ENCODE data around the gene CEBPZ.
A peak's percentile ranks its signal among the peaks of the same experiment; 100 is the strongest.
"Not testable (repeated sequence)": the region's sequence is repeated elsewhere in the genome, so short reads cannot be mapped to it uniquely, and the experiment has no call there.

The CEBPZ gene

GRCh38 chr2:37203708-37204107, 27.7 kb downstream of the CEBPZ start:
- ChIA-PET POLR2A (ENCODE audit: low non-redundant PET) (no interaction called here), CTCF (interaction anchor here (0.7 kb wide), 1 partner anchor 428 kb away, joined by 5 read pairs; no protein-coding TSS in a partner anchor)
- DNase-seq (ENCODE audit: low spot score) = no peak
- H3K27ac ChIP-seq = no peak overlapping the region
- TF ChIP-seq CTCF (conservative IDR thresholded peaks at IDR 0.05; ENCODE audit: low read depth) = no peak

GRCh38 chr2:37201766-37202165, 29.6 kb downstream of the CEBPZ start:
- ChIA-PET CTCF (no interaction called here), POLR2A (ENCODE audit: low non-redundant PET) (no interaction called here)
- no peak overlapping the region for H3K27ac ChIP-seq
- no peak for TF ChIP-seq CTCF (conservative IDR thresholded peaks at IDR 0.05; ENCODE audit: low read depth)
- DNase-seq (ENCODE audit: low spot score) = no peak

GRCh38 chr2:37201208-37201607, 30.2 kb downstream of the CEBPZ start:
- DNase-seq (ENCODE audit: low spot score) = no peak
- POLR2A ChIA-PET (ENCODE audit: low non-redundant PET) = no interaction called here
- CTCF ChIA-PET = no interaction called here
- no peak for TF ChIP-seq CTCF (conservative IDR thresholded peaks at IDR 0.05; ENCODE audit: low read depth)
- no peak overlapping the region for H3K27ac ChIP-seq

GRCh38 chr2:37198681-37199065, 32.7 kb downstream of the CEBPZ start:
- no peak overlapping the region for H3K27ac ChIP-seq
- CTCF ChIA-PET = no interaction called here
- DNase-seq (ENCODE audit: low spot score) = no peak
- POLR2A ChIA-PET (ENCODE audit: low non-redundant PET) = no interaction called here
- no peak for TF ChIP-seq CTCF (conservative IDR thresholded peaks at IDR 0.05; ENCODE audit: low read depth)

- peak; percentile 95 for DNase-seq (ENCODE audit: low spot score)
- ChIA-PET POLR2A (ENCODE audit: low non-redundant PET) (no interaction called here), CTCF (interaction anchor here (0.7 kb wide), 1 partner anchor 27 kb away, joined by 3 read pairs; no protein-coding TSS in a partner anchor)
- TF ChIP-seq CTCF (conservative IDR thresholded peaks at IDR 0.05; ENCODE audit: low read depth) = no peak
- peak within 1 kb of the TSS; percentile 87 for H3K27ac ChIP-seq
These were observed 34.8 kb downstream of the CEBPZ start, which contains the start of gene CEBPZOS for GRCh38 chr2:37196320-37197195. Gene CEBPZOS (plus strand): TSS chr2:37196496. CDS start chr2:37199705, 3,209 bp downstream.

GRCh38 chr2:37195862-37196319, 35.5 kb downstream of the CEBPZ start:
- H3K27ac ChIP-seq = peak overlapping the region; percentile 87
- CTCF ChIA-PET; POLR2A ChIA-PET (ENCODE audit: low non-redundant PET); DNase-seq (ENCODE audit: low spot score): not testable (repeated sequence)

GRCh38 chr2:37192551-37192950, 38.8 kb downstream of the CEBPZ start:
- no peak overlapping the region for H3K27ac ChIP-seq
- TF ChIP-seq CTCF (conservative IDR thresholded peaks at IDR 0.05; ENCODE audit: low read depth) = no peak
- no peak for DNase-seq (ENCODE audit: low spot score)
- CTCF ChIA-PET = no interaction called here
- POLR2A ChIA-PET (ENCODE audit: low non-redundant PET) = interaction anchor here (0.7 kb wide), 1 partner anchor 13 kb away, joined by 6 read pairs; no protein-coding TSS in a partner anchor

Measured in RWPE1 (cell line).